SK-N-SH treated with all-trans-retinoic acid at 6 μM for 48 hours (cell line): Measurements from ENCODE around the gene CGNL1.

Source experiments
- ARNTL ChIP-seq: fragments of 450-650 bp; formaldehyde crosslinking; IDR thresholded peaks from 2 replicates; pipeline ENCODE4 v1.5.0; 2020; ENCODE audit warnings: low read depth, mild to moderate bottlenecking, moderate library complexity, borderline replicate concordance
- CSDC2 ChIP-seq: fragments of 250-450 bp; sonication (Bioruptor Pico); IDR thresholded peaks from 2 replicates; pipeline ENCODE4 v1.5.0; 2020; ENCODE audit warnings: mild to moderate bottlenecking, moderate library complexity
- ESRRG ChIP-seq: fragments of 250-450 bp; sonication (Bioruptor Pico); IDR thresholded peaks from 2 replicates; pipeline ENCODE4 v1.6.1; 2021; ENCODE audit warnings: mild to moderate bottlenecking
- GLIS3 ChIP-seq: fragments of 250-450 bp; sonication (Bioruptor Pico); IDR thresholded peaks from 2 replicates; pipeline ENCODE4 v1.5.0; 2020; ENCODE audit warnings: mild to moderate bottlenecking, moderate library complexity
- ISL1 ChIP-seq: fragments of 250-450 bp; sonication (Bioruptor Pico); IDR thresholded peaks from 2 replicates; pipeline ENCODE4 v2.1.2; 2022; ENCODE audit warnings: mild to moderate bottlenecking, moderate library complexity
- PPARA ChIP-seq: fragments of 250-450 bp; sonication (Bioruptor Pico); IDR thresholded peaks from 2 replicates; pipeline ENCODE4 v1.5.0; 2020; ENCODE audit warnings: mild to moderate bottlenecking, borderline replicate concordance
- SNAI2 ChIP-seq: fragments of 250-450 bp; sonication (Bioruptor Pico); IDR thresholded peaks from 2 replicates; pipeline ENCODE4 v1.5.0; 2020; ENCODE audit warnings: mild to moderate bottlenecking, moderate library complexity
- TCF4 ChIP-seq: fragments of 250-450 bp; sonication (Bioruptor Pico); IDR thresholded peaks from 2 replicates; pipeline ENCODE4 v1.8.0; 2021; ENCODE audit warnings: mild to moderate bottlenecking, moderate library complexity, borderline replicate concordance
- TOX ChIP-seq: fragments of 250-450 bp; sonication (Bioruptor Pico); IDR thresholded peaks from 2 replicates; pipeline ENCODE4 v1.8.0; 2021; ENCODE audit warnings: mild to moderate bottlenecking, moderate library complexity, borderline replicate concordance
- ZC3H10 ChIP-seq: fragments of 250-450 bp; sonication (Bioruptor Pico); IDR thresholded peaks from 2 replicates; pipeline ENCODE4 v1.5.1; 2021; ENCODE audit warnings: mild to moderate bottlenecking, moderate library complexity
- ZFP3 ChIP-seq: fragments of 250-450 bp; sonication (Bioruptor Pico); IDR thresholded peaks from 2 replicates; pipeline ENCODE4 v1.5.0; 2020; ENCODE audit warnings: mild to moderate bottlenecking, moderate library complexity
- ZNF70 ChIP-seq: fragments of 450-650 bp; formaldehyde crosslinking; IDR thresholded peaks from 2 replicates; pipeline ENCODE4 v1.5.0; 2020; ENCODE audit warnings: mild to moderate bottlenecking, moderate library complexity
- TF ChIP-seq, protein P1 (sequence below): fragments of 250-450 bp; sonication (Bioruptor Pico); IDR thresholded peaks from 2 replicates; pipeline ENCODE4 v1.8.0; 2020; ENCODE audit warnings: mild to moderate bottlenecking, moderate library complexity, borderline replicate concordance
- TF ChIP-seq, protein P2 (sequence below): fragments of 250-450 bp; sonication (Bioruptor Pico); IDR thresholded peaks from 2 replicates; pipeline ENCODE4 v1.5.1; 2020; ENCODE audit warnings: low read depth, mild to moderate bottlenecking, moderate library complexity

DNA sequence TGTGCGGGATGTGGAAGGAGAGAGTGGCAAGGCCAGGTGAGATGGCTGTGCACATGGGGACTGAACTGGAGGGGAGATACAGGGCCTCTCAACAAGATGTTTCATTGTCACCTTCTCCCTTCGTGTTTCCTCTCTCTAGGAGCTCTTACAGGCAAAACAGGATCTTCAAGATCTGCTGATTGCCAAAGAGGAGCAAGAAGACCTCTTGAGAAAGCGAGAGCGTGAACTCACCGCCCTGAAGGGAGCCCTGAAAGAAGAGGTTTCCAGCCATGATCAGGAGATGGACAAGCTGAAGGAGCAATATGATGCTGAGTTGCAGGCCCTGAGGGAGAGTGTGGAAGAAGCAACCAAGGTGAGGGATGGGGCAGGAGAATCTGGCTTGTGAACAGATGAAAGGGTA lies 85.2 kb downstream of the CGNL1 start:
- no peak for TF ChIP-seq PPARA
- no peak for TF ChIP-seq ZFP3
- no peak for TF ChIP-seq ESRRG (CRISPR knock-in tag)
- TF ChIP-seq, protein P1, sequence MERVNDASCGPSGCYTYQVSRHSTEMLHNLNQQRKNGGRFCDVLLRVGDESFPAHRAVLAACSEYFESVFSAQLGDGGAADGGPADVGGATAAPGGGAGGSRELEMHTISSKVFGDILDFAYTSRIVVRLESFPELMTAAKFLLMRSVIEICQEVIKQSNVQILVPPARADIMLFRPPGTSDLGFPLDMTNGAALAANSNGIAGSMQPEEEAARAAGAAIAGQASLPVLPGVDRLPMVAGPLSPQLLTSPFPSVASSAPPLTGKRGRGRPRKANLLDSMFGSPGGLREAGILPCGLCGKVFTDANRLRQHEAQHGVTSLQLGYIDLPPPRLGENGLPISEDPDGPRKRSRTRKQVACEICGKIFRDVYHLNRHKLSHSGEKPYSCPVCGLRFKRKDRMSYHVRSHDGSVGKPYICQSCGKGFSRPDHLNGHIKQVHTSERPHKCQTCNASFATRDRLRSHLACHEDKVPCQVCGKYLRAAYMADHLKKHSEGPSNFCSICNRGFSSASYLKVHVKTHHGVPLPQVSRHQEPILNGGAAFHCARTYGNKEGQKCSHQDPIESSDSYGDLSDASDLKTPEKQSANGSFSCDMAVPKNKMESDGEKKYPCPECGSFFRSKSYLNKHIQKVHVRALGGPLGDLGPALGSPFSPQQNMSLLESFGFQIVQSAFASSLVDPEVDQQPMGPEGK (CRISPR knock-in tag), result no peak
- TF ChIP-seq, protein P2, sequence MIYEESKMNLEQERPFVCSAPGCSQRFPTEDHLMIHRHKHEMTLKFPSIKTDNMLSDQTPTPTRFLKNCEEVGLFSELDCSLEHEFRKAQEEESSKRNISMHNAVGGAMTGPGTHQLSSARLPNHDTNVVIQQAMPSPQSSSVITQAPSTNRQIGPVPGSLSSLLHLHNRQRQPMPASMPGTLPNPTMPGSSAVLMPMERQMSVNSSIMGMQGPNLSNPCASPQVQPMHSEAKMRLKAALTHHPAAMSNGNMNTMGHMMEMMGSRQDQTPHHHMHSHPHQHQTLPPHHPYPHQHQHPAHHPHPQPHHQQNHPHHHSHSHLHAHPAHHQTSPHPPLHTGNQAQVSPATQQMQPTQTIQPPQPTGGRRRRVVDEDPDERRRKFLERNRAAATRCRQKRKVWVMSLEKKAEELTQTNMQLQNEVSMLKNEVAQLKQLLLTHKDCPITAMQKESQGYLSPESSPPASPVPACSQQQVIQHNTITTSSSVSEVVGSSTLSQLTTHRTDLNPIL (CRISPR knock-in tag), result no peak
- no peak for TF ChIP-seq TCF4 (CRISPR knock-in tag)
- no peak for TF ChIP-seq CSDC2 (CRISPR knock-in tag)
- no peak for TF ChIP-seq ZC3H10 (CRISPR knock-in tag)
- TF ChIP-seq SNAI2 (CRISPR knock-in tag), result no peak
- TF ChIP-seq ISL1, result no peak
- no peak for TF ChIP-seq ZNF70 (CRISPR knock-in tag)
- no peak for TF ChIP-seq TOX (CRISPR knock-in tag)
- TF ChIP-seq ARNTL (CRISPR knock-in tag), result no peak
- TF ChIP-seq GLIS3 (CRISPR knock-in tag), result no peak
